ENCODE results near the gene GPR37L1.
"Not testable (repeated sequence)": the region's sequence is repeated elsewhere in the genome, so short reads cannot be mapped to it uniquely, and the experiment has no call there.

Gene GPR37L1

GRCh38 chr1:202165942-202166843 is 43.5 kb downstream of the GPR37L1 start:
- Histone ChIP-seq H2AFZ (ENCODE audit: low read depth) (no peak overlapping the region), H3K4me2 (no peak overlapping the region), H4K20me1 (ENCODE audit: insufficient read depth) (no peaks in the 10 kb centered on the region), H3K36me3 (ENCODE audit: insufficient read depth) (no peaks in the 10 kb centered on the region), H3K4me3 (IDR thresholded peaks at IDR 0.05; ENCODE audit: insufficient read depth, low read depth, low read length) (no peak overlapping the region), H3K27me3 (ENCODE audit: insufficient read depth, low read depth) (peaks cover 10% of the 10 kb centered on the region; the same call in 1 of the 2 replicates), H3K4me1 (ENCODE audit: low read depth, poor library complexity, severe bottlenecking) (peaks cover 4% of the 10 kb centered on the region), H3K9ac (no peak overlapping the region), H3K27ac (no peak overlapping the region), H3K79me2 (ENCODE audit: insufficient read depth, low read depth) (no peaks in the 10 kb centered on the region)
- TF ChIP-seq, protein P1, sequence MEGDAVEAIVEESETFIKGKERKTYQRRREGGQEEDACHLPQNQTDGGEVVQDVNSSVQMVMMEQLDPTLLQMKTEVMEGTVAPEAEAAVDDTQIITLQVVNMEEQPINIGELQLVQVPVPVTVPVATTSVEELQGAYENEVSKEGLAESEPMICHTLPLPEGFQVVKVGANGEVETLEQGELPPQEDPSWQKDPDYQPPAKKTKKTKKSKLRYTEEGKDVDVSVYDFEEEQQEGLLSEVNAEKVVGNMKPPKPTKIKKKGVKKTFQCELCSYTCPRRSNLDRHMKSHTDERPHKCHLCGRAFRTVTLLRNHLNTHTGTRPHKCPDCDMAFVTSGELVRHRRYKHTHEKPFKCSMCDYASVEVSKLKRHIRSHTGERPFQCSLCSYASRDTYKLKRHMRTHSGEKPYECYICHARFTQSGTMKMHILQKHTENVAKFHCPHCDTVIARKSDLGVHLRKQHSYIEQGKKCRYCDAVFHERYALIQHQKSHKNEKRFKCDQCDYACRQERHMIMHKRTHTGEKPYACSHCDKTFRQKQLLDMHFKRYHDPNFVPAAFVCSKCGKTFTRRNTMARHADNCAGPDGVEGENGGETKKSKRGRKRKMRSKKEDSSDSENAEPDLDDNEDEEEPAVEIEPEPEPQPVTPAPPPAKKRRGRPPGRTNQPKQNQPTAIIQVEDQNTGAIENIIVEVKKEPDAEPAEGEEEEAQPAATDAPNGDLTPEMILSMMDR (conservative IDR thresholded peaks at IDR 0.05; ENCODE audit: low read depth, low read length), result no peak

DNA sequence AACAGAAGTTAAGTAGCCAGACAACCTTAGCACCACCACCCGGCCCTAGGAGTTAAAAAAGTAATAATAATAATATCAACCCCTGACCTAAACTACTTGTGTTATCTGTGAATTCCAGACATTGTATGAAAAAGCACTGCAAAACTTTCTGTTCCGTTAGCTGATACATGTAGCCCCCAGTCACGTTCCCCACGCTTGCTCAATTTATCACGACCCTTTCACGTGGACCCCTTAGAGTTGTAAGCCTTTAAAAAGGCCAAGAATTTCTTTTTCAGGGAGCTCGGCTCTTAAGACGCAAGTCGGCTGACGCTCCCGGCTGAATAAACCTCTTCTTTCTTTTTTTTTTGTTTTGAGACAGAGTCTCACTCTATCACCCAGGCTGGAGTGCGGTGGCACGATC is 44.3 kb downstream of the GPR37L1 start:
- not testable (repeated sequence) for H4K20me1 ChIP-seq (ENCODE audit: insufficient read depth); H3K4me1 ChIP-seq (ENCODE audit: low read depth, poor library complexity, severe bottlenecking); H3K79me2 ChIP-seq (ENCODE audit: insufficient read depth, low read depth); H3K27me3 ChIP-seq (ENCODE audit: insufficient read depth, low read depth); H3K36me3 ChIP-seq (ENCODE audit: insufficient read depth); H3K27ac ChIP-seq; H3K4me3 ChIP-seq (IDR thresholded peaks at IDR 0.05; ENCODE audit: insufficient read depth, low read depth, low read length); H2AFZ ChIP-seq (ENCODE audit: low read depth); H3K4me2 ChIP-seq; H3K9ac ChIP-seq

DNA sequence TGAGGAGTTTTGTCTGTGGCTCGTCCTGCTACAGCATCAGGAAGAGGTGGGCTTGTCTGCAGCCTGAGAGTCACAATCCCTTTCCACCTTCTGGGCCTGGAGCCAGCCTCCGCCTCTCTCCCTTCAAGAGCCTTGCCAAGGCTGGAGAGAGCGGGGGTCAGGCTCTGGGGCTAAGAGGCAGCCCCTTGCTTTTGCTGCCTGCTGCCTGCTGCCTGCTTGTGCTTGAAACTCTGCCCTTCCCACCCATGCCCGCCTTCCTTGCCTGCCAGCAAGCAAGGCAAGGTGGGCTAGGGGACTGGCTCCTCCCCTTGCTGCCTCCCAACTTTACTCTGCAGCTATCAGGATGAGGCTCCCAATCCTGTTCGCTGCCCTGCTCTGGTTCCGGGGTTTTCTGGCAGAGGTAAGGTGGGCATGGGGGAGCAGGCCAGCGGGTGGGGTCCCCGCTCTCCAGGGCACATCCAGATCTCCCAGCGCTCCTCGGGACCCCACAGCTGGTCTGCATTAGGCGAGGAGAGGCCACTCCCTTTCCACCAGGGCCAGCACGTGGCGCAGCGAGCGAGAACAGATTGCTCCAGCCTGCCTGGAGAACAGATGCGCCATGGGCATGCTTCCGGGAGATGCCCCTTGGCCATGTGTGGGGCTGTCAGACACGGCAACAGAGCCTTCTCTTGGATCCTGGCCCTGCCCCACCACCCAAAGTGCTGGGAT is 45.1 kb downstream of the GPR37L1 start:
- peaks cover 4% of the 10 kb centered on the region for H3K4me1 ChIP-seq (ENCODE audit: low read depth, poor library complexity, severe bottlenecking)
- TF ChIP-seq, protein P1 (conservative IDR thresholded peaks at IDR 0.05; ENCODE audit: low read depth, low read length), result no peak
- H3K27ac ChIP-seq, result no peak overlapping the region
- no peaks in the 10 kb centered on the region for H3K36me3 ChIP-seq (ENCODE audit: insufficient read depth)
- no peak overlapping the region for H3K9ac ChIP-seq
- H3K27me3 ChIP-seq (ENCODE audit: insufficient read depth, low read depth), result no peaks in the 10 kb centered on the region; the same call in 1 of the 2 replicates
- no peak overlapping the region for H3K4me3 ChIP-seq (IDR thresholded peaks at IDR 0.05; ENCODE audit: insufficient read depth, low read depth, low read length)
- H2AFZ ChIP-seq (ENCODE audit: low read depth), result no peak overlapping the region
- H3K79me2 ChIP-seq (ENCODE audit: insufficient read depth, low read depth), result no peaks in the 10 kb centered on the region
- H4K20me1 ChIP-seq (ENCODE audit: insufficient read depth), result no peaks in the 10 kb centered on the region
- no peak overlapping the region for H3K4me2 ChIP-seq

DNA sequence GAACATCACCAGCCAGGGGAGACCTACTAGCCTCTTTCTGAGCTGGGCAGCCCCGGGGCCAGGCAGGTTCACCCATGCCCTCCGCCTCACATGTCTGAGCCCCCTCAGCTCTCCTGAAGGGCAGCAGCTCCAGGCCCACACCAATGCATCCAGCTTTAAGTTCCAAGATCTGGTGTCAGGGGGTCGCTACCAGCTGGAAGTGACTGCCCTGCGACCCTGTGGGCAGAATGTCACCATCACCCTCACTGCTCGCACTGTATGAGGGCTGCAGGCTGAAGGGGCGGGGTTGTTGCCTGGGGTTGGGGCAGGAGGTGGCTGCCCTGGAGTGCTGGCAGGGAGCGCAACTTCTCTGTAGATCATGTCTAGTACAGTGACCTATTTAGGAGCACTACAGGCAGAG is 46.1 kb downstream of the GPR37L1 start:
- peaks cover 4% of the 10 kb centered on the region for H3K4me1 ChIP-seq (ENCODE audit: low read depth, poor library complexity, severe bottlenecking)
- H3K27ac ChIP-seq, result no peak overlapping the region
- H3K4me2 ChIP-seq, result no peak overlapping the region
- H4K20me1 ChIP-seq (ENCODE audit: insufficient read depth), result no peaks in the 10 kb centered on the region
- H3K79me2 ChIP-seq (ENCODE audit: insufficient read depth, low read depth), result no peaks in the 10 kb centered on the region
- no peak overlapping the region for H2AFZ ChIP-seq (ENCODE audit: low read depth)
- H3K36me3 ChIP-seq (ENCODE audit: insufficient read depth), result no peaks in the 10 kb centered on the region
- no peaks in the 10 kb centered on the region; the same call in 1 of the 2 replicates for H3K27me3 ChIP-seq (ENCODE audit: insufficient read depth, low read depth)
- H3K9ac ChIP-seq, result no peak overlapping the region
- TF ChIP-seq, protein P1 (conservative IDR thresholded peaks at IDR 0.05; ENCODE audit: low read depth, low read length), result no peak
- H3K4me3 ChIP-seq (IDR thresholded peaks at IDR 0.05; ENCODE audit: insufficient read depth, low read depth, low read length), result no peak overlapping the region

Measured in KMS-11 (cell line).